Caco-2 (cell line): ENCODE results near the gene APOC4. TPM values are rescaled to one million over a fixed set of nuclear protein-coding genes. Genes with fewer than 3 reads are reported as not detected.

ENCODE experiments used
- BruUV-seq: library from RNA; stranded (reverse); fragments of 400-500 nt; replicated peaks from 2 replicates; lab custom pipeline; 2021; lab: Mats Ljungman, UMichigan
- CTCF ChIA-PET: fragments of 300-600 bp; sonication (Branson Sonifier 250); formaldehyde crosslinking; loops from one replicate; lab custom pipeline; 2022; ENCODE audit warnings: antibody characterized with exemption; lab: Charles Lee
- POLR2A ChIA-PET: fragments of 300-600 bp; sonication (Branson Sonifier 250); formaldehyde crosslinking; loops from one replicate; lab custom pipeline; 2022; ENCODE audit warnings: antibody characterized with exemption; lab: Charles Lee
- DNase-seq, 2 experiments: peaks; one replicate each; pipeline versions ENCODE4 v3.0.0 to v3.0.0-alpha.2; 2020 to 2022
- H3K27me3 ChIP-seq: replicated peaks from 2 replicates; pipeline ENCODE4 v1.6.0; 2011; ENCODE audit warnings: low read length; ENCODE audit not compliant: control insufficient read depth, insufficient read depth
- H3K36me3 ChIP-seq: 2 replicates; pipeline ENCODE4 v1.5.1; 2011; ENCODE audit warnings: low read length; ENCODE audit not compliant: control insufficient read depth, insufficient read depth
- H3K4me1 ChIP-seq: fragments of 250-450 bp; sonication (Bioruptor Pico); 2 replicates; pipeline ENCODE4 v1.5.1; 2020; ENCODE audit warnings: mild to moderate bottlenecking
- H3K4me3 ChIP-seq: 2 replicates; pipeline ENCODE4 v1.5.1; 2011; ENCODE audit warnings: low read depth, mild to moderate bottlenecking, control low read depth, low read length
- H3K9me3 ChIP-seq: fragments of 250-450 bp; sonication (Bioruptor Pico); 2 replicates; pipeline ENCODE4 v1.5.1; 2020; ENCODE audit warnings: mild to moderate bottlenecking, moderate library complexity
- H3K27ac Mint-ChIP-seq: one replicate; pipeline ENCODE4 v1.8.0; 2022; ENCODE audit warnings: mixed read lengths; ENCODE audit not compliant: unreplicated experiment
- H3K27me3 Mint-ChIP-seq: one replicate; pipeline ENCODE4 v1.8.0; 2022; ENCODE audit warnings: mixed read lengths; ENCODE audit not compliant: insufficient read depth, unreplicated experiment
- H3K36me3 Mint-ChIP-seq: one replicate; pipeline ENCODE4 v1.8.0; 2022; ENCODE audit warnings: mild to moderate bottlenecking, mixed read lengths; ENCODE audit not compliant: insufficient read depth, unreplicated experiment
- H3K4me1 Mint-ChIP-seq: one replicate; pipeline ENCODE4 v1.8.0; 2022; ENCODE audit warnings: low read depth, mixed read lengths; ENCODE audit not compliant: unreplicated experiment
- H3K4me3 Mint-ChIP-seq: one replicate; pipeline ENCODE4 v1.8.0; 2022; ENCODE audit warnings: mild to moderate bottlenecking, moderate library complexity, mixed read lengths; ENCODE audit not compliant: unreplicated experiment
- H3K9me3 Mint-ChIP-seq: one replicate; pipeline ENCODE4 v1.8.0; 2022; ENCODE audit warnings: mixed read lengths; ENCODE audit not compliant: unreplicated experiment
- CTCF ChIP-seq, 2 experiments: fragments of 200-600 bp in 1 of 2; IDR thresholded peaks; 1 replicate in 1 of 2; 2 replicates in 1 of 2; pipeline versions ENCODE4 v1.5.1 to v1.8.0; 2011 to 2022; ENCODE audit warnings: antibody characterized with exemption in 1 of 2, control low read depth in 1 of 2, inconsistent platforms in 1 of 2, low read depth in 1 of 2, low read length in 1 of 2, mild to moderate bottlenecking in 1 of 2, moderate library complexity in 1 of 2; ENCODE audit not compliant: insufficient read depth in 1 of 2, severe bottlenecking in 1 of 2, unreplicated experiment in 1 of 2
- intact Hi-C: fragments of 100-400 bp; cut with micrococcal nuclease; formaldehyde crosslinking; loops from one replicate; pipeline ENCODE4 v1.10.0; 2022; ENCODE audit not compliant: unreplicated experiment
- total RNA-seq: library from RNA; stranded (reverse); gene quantifications from 2 replicates; pipeline ENCODE4 v1.2.3, GENCODE V29; 2022

Gene APOC4
- total RNA-seq, 1 experiment from 2014 or later: not detected

DNA sequence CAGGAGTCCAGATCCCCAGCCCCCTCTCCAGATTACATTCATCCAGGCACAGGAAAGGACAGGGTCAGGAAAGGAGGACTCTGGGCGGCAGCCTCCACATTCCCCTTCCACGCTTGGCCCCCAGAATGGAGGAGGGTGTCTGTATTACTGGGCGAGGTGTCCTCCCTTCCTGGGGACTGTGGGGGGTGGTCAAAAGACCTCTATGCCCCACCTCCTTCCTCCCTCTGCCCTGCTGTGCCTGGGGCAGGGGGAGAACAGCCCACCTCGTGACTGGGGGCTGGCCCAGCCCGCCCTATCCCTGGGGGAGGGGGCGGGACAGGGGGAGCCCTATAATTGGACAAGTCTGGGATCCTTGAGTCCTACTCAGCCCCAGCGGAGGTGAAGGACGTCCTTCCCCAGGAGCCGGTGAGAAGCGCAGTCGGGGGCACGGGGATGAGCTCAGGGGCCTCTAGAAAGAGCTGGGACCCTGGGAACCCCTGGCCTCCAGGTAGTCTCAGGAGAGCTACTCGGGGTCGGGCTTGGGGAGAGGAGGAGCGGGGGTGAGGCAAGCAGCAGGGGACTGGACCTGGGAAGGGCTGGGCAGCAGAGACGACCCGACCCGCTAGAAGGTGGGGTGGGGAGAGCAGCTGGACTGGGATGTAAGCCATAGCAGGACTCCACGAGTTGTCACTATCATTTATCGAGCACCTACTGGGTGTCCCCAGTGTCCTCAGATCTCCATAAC, 36.4 kb upstream of the APOC4 start, which contains the start of gene APOE:
TSS of gene APOE (plus strand) at position 360 of the 724 bp plus-strand sequence. CDS start 829 bp downstream, outside the sequence.
- DNase-seq: peak; percentile 88 to 89
- intact Hi-C loops: loop anchor here (1.0 to 10.0 kb wide), 5 partner anchors 9 to 169 kb away; partner anchors contain the start of genes APOC1, GEMIN7, RELB and ZNF296
- H3K9me3 Mint-ChIP-seq: no peaks in the 10 kb centered on the region
- H3K4me1 ChIP-seq: peaks cover 30% of the 10 kb centered on the region
- BruUV-seq: TSS peak; percentile 67
- H3K4me3 ChIP-seq: peak within 1 kb of the TSS; percentile 96
- no peaks in the 10 kb centered on the region for H3K27me3 Mint-ChIP-seq
- no peaks in the 10 kb centered on the region for H3K9me3 ChIP-seq
- H3K36me3 Mint-ChIP-seq: peaks cover 99% of the 10 kb centered on the region
- peaks cover 8% of the 10 kb centered on the region for H3K36me3 ChIP-seq
- H3K27me3 ChIP-seq: no peaks in the 10 kb centered on the region
- ChIA-PET POLR2A (interaction anchor here (0.6 to 2.7 kb wide), 13 partner anchors 10 to 210 kb away, joined by 3 to 24 read pairs (median 4); partner anchors contain the start of genes APOC1 and TOMM40), CTCF (interaction anchor here (0.6 to 2.1 kb wide), 15 partner anchors 11 to 801 kb away, joined by 3 to 18 read pairs (median 4); partner anchors contain the start of genes CLPTM1, NECTIN2 and TOMM40)
- H3K27ac Mint-ChIP-seq: peak within 1 kb of the TSS; percentile 98
- H3K4me3 Mint-ChIP-seq: peak within 1 kb of the TSS; percentile 84
- peaks cover 28% of the 10 kb centered on the region for H3K4me1 Mint-ChIP-seq
- no peak for TF ChIP-seq CTCF (IDR thresholded peaks at IDR 0.05; ENCODE audit: insufficient read depth in 1 of 2, low read depth in 1 of 2, low read length in 1 of 2, severe bottlenecking in 1 of 2, unreplicated experiment in 1 of 2)

- peaks cover 8% of the 10 kb centered on the region for H3K36me3 ChIP-seq
- no peaks in the 10 kb centered on the region for H3K27me3 ChIP-seq
- H3K4me3 ChIP-seq: no peak overlapping the region
- H3K27me3 Mint-ChIP-seq: no peaks in the 10 kb centered on the region
- H3K9me3 Mint-ChIP-seq: no peaks in the 10 kb centered on the region
- no peak overlapping the region for H3K27ac Mint-ChIP-seq
- peak overlapping the region; percentile 84 for H3K4me3 Mint-ChIP-seq
- H3K36me3 Mint-ChIP-seq: peaks cover 96% of the 10 kb centered on the region
- BruUV-seq: no TSS peak
- peaks cover 37% of the 10 kb centered on the region for H3K4me1 Mint-ChIP-seq
- peaks cover 37% of the 10 kb centered on the region for H3K4me1 ChIP-seq
- CTCF ChIA-PET: interaction anchor here (0.6 to 1.0 kb wide), 3 partner anchors 11 to 45 kb away, joined by 3 to 5 read pairs (median 3); no protein-coding TSS in a partner anchor
- intact Hi-C loops: loop anchor here (10.0 kb wide), 2 partner anchors 97 to 167 kb away; partner anchors contain the start of genes GEMIN7, RELB and ZNF296
- no peaks in the 10 kb centered on the region for H3K9me3 ChIP-seq
- TF ChIP-seq CTCF (IDR thresholded peaks at IDR 0.05; ENCODE audit: insufficient read depth in 1 of 2, low read depth in 1 of 2, low read length in 1 of 2, severe bottlenecking in 1 of 2, unreplicated experiment in 1 of 2): no peak
- no peak for DNase-seq
- POLR2A ChIA-PET: no interaction called here
Observed at GRCh38 chr19:44907613-44908012, 34.4 kb upstream of the APOC4 start.

DNA sequence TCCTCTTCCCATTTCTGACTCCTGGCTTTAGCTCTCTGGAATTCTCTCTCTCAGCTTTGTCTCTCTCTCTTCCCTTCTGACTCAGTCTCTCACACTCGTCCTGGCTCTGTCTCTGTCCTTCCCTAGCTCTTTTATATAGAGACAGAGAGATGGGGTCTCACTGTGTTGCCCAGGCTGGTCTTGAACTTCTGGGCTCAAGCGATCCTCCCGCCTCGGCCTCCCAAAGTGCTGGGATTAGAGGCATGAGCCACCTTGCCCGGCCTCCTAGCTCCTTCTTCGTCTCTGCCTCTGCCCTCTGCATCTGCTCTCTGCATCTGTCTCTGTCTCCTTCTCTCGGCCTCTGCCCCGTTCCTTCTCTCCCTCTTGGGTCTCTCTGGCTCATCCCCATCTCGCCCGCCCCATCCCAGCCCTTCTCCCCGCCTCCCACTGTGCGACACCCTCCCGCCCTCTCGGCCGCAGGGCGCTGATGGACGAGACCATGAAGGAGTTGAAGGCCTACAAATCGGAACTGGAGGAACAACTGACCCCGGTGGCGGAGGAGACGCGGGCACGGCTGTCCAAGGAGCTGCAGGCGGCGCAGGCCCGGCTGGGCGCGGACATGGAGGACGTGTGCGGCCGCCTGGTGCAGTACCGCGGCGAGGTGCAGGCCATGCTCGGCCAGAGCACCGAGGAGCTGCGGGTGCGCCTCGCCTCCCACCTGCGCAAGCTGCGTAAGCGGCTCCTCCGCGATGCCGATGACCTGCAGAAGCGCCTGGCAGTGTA, 33.8 kb upstream of the APOC4 start:
- CTCF ChIA-PET: interaction anchor here (0.6 to 1.0 kb wide), 3 partner anchors 11 to 44 kb away, joined by 3 to 5 read pairs (median 3); no protein-coding TSS in a partner anchor
- no peaks in the 10 kb centered on the region for H3K27me3 Mint-ChIP-seq
- H3K36me3 Mint-ChIP-seq: peaks cover 95% of the 10 kb centered on the region
- TF ChIP-seq CTCF (IDR thresholded peaks at IDR 0.05; ENCODE audit: insufficient read depth in 1 of 2, low read depth in 1 of 2, low read length in 1 of 2, severe bottlenecking in 1 of 2, unreplicated experiment in 1 of 2): no peak
- BruUV-seq: no TSS peak
- Histone ChIP-seq H3K9me3 (no peaks in the 10 kb centered on the region), H3K4me1 (peaks cover 37% of the 10 kb centered on the region), H3K4me3 (no peak overlapping the region), H3K27me3 (no peaks in the 10 kb centered on the region), H3K36me3 (peaks cover 8% of the 10 kb centered on the region)
- no peaks in the 10 kb centered on the region for H3K9me3 Mint-ChIP-seq
- DNase-seq: no peak
- no peak overlapping the region for H3K27ac Mint-ChIP-seq
- intact Hi-C loops: loop anchor here (10.0 kb wide), 2 partner anchors 97 to 167 kb away; partner anchors contain the start of genes GEMIN7, RELB and ZNF296
- peaks cover 43% of the 10 kb centered on the region for H3K4me1 Mint-ChIP-seq
- POLR2A ChIA-PET: no interaction called here
- H3K4me3 Mint-ChIP-seq: peak overlapping the region; percentile 84
